MCF 10A (cell line): ENCODE data around the gene PPT1. TPM values are rescaled to one million over a fixed set of nuclear protein-coding genes. Genes with fewer than 3 reads are reported as not detected.

Experiments used
- BruUV-seq: library from RNA; stranded (reverse); fragments of 400-500 nt; replicated peaks from 2 replicates; lab custom pipeline; 2021; lab: Mats Ljungman, UMichigan
- CTCF ChIA-PET: fragments of 300-600 bp; sonication (Branson Sonifier 250); formaldehyde crosslinking; extraction: SDS; loops from one replicate; lab custom pipeline; 2021; ENCODE audit warnings: antibody characterized with exemption, inconsistent platforms; lab: Yijun Ruan, JAX
- POLR2A ChIA-PET: fragments of 300-600, 350-650 bp; sonication (Branson Sonifier 250); formaldehyde crosslinking; extraction: SDS; loops from one replicate; lab custom pipeline; 2020; ENCODE audit warnings: antibody characterized with exemption, inconsistent platforms; lab: Yijun Ruan, JAX
- DNase-seq: peaks from one replicate; pipeline ENCODE4 v3.0.0-alpha.2; 2018; ENCODE audit not compliant: unreplicated experiment
- H3K27ac Mint-ChIP-seq: one replicate; pipeline ENCODE4 v1.8.0; 2022; ENCODE audit warnings: mild to moderate bottlenecking, low read depth, mixed read lengths; ENCODE audit not compliant: unreplicated experiment
- H3K27me3 Mint-ChIP-seq: one replicate; pipeline ENCODE4 v1.8.0; 2022; ENCODE audit warnings: mixed read lengths; ENCODE audit not compliant: insufficient read depth, unreplicated experiment
- H3K36me3 Mint-ChIP-seq: one replicate; pipeline ENCODE4 v1.8.0; 2022; ENCODE audit warnings: mild to moderate bottlenecking, moderate library complexity, mixed read lengths; ENCODE audit not compliant: insufficient read depth, unreplicated experiment
- H3K4me1 Mint-ChIP-seq: one replicate; pipeline ENCODE4 v1.8.0; 2022; ENCODE audit warnings: mixed read lengths; ENCODE audit not compliant: insufficient read depth, unreplicated experiment
- H3K4me3 Mint-ChIP-seq: one replicate; pipeline ENCODE4 v1.8.0; 2022; ENCODE audit warnings: mild to moderate bottlenecking, moderate library complexity, mixed read lengths; ENCODE audit not compliant: unreplicated experiment
- H3K9me3 Mint-ChIP-seq: one replicate; pipeline ENCODE4 v1.8.0; 2022; ENCODE audit warnings: mixed read lengths; ENCODE audit not compliant: unreplicated experiment
- CTCF ChIP-seq: fragments of 200-600 bp; IDR thresholded peaks from one replicate; pipeline ENCODE4 v1.8.0; 2022; ENCODE audit warnings: antibody characterized with exemption, mild to moderate bottlenecking; ENCODE audit not compliant: unreplicated experiment
- intact Hi-C: fragments of 100-400 bp; cut with micrococcal nuclease; formaldehyde crosslinking; loops from 2 replicates; pipeline ENCODE4 v1.14.1; 2022
- total RNA-seq: library from RNA; stranded (reverse); gene quantifications from 2 replicates; pipeline ENCODE4 v1.2.3, GENCODE V29; 2022

PPT1 gene
- total RNA-seq, 1 experiment from 2014 or later = 55.4 TPM

- Mint-ChIP-seq H3K36me3 (no peaks in the 10 kb centered on the region), H3K9me3 (peaks cover 7% of the 10 kb centered on the region), H3K4me1 (no peaks in the 10 kb centered on the region), H3K27me3 (peaks cover 24% of the 10 kb centered on the region), H3K4me3 (no peak overlapping the region), H3K27ac (no peak overlapping the region)
- intact Hi-C loops = no loop called here
- no TSS peak for BruUV-seq
- ChIA-PET CTCF (interaction anchor here (0.7 to 4.5 kb wide), 5 partner anchors 11 to 203 kb away, joined by 3 to 26 read pairs (median 6); no protein-coding TSS in a partner anchor), POLR2A (no interaction called here)
- TF ChIP-seq CTCF = no peak
- no peak for DNase-seq
These were observed 35.6 kb upstream of the PPT1 start for GRCh38 chr1:40132383-40133311.

GRCh38 chr1:40130892-40131291, 33.8 kb upstream of the PPT1 start:
- intact Hi-C loops = no loop called here
- Mint-ChIP-seq H3K27ac (no peak overlapping the region), H3K4me1 (no peaks in the 10 kb centered on the region), H3K36me3 (no peaks in the 10 kb centered on the region), H3K9me3 (peaks cover 7% of the 10 kb centered on the region), H3K4me3 (no peak overlapping the region), H3K27me3 (peaks cover 18% of the 10 kb centered on the region)
- BruUV-seq = no TSS peak
- TF ChIP-seq CTCF = no peak
- CTCF ChIA-PET = interaction anchor here (0.6 to 4.5 kb wide), 4 partner anchors 22 to 535 kb away, joined by 3 to 26 read pairs (median 4); no protein-coding TSS in a partner anchor
- POLR2A ChIA-PET = no interaction called here
- DNase-seq = no peak

- intact Hi-C loops = no loop called here
- H3K27me3 Mint-ChIP-seq = peaks cover 35% of the 10 kb centered on the region
- ChIA-PET POLR2A (no interaction called here), CTCF (no interaction called here)
- no peaks in the 10 kb centered on the region for H3K4me1 Mint-ChIP-seq
- BruUV-seq = no TSS peak
- no peak for DNase-seq
- TF ChIP-seq CTCF = no peak
- H3K36me3 Mint-ChIP-seq = no peaks in the 10 kb centered on the region
- H3K27ac Mint-ChIP-seq = no peak overlapping the region
- H3K9me3 Mint-ChIP-seq = no peaks in the 10 kb centered on the region
- H3K4me3 Mint-ChIP-seq = no peak overlapping the region
These were observed 25.8 kb upstream of the PPT1 start for GRCh38 chr1:40122855-40123254.

GRCh38 chr1:40120128-40120527, 23.1 kb upstream of the PPT1 start:
- BruUV-seq = no TSS peak
- Mint-ChIP-seq H3K4me1 (no peaks in the 10 kb centered on the region), H3K4me3 (no peak overlapping the region), H3K27me3 (peaks cover 55% of the 10 kb centered on the region), H3K9me3 (no peaks in the 10 kb centered on the region), H3K27ac (no peak overlapping the region), H3K36me3 (no peaks in the 10 kb centered on the region)
- TF ChIP-seq CTCF = no peak
- ChIA-PET CTCF (interaction anchor here (0.5 to 1.0 kb wide), 2 partner anchors 219 to 273 kb away, joined by 3 read pairs; no protein-coding TSS in a partner anchor), POLR2A (interaction anchor here (0.6 to 0.7 kb wide), 3 partner anchors 128 to 824 kb away, joined by 3 read pairs; no protein-coding TSS in a partner anchor)
- no peak for DNase-seq
- intact Hi-C loops = no loop called here
